HG03460 (cell line): ENCODE results near the gene WWC2.

Source experiments
- ATAC-seq: cut with Tn5 transposase; IDR thresholded peaks from one replicate; pipeline ENCODE4 v1.9.1; 2021; ENCODE audit not compliant: unreplicated experiment

WWC2 gene

DNA sequence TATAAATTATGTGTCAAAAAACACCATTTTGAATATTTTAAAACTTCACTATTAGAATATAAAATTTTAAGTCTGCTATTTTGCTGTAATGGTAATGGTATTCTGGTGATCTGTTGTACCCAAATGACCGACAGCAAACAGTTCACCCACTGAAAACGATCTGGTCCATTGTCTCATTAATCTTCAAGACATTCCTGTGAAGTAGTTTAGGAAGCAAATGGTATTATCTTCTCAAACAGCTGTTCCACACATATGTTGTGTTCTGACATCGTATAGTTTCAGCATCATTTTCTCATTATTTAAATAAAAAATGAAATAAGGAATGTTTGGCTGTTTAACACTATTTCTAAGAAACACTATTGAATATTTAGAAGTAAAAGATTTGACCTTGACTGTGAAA, 98.1 kb downstream of the WWC2 start:
- ATAC-seq: no peak

DNA sequence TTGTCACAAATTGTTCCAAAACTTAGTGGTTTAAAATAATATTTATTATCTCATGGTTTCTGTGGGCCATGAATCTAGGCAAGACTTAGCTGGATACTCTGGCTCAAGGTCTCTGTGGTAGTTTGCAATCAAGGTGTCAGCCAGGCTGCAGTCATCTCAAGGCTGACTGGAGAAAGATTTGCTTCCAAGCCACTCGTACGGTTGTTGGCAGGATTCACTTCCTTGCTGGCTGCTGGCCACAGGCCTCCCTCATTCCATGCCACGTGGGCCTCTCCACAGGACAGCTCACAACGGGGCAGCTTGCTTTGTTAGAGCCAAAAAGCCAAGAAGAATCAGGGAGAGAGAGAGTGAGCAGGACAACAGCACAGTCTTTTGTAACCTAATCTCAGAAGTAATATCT, 101.4 kb downstream of the WWC2 start:
- ATAC-seq: no peak

DNA sequence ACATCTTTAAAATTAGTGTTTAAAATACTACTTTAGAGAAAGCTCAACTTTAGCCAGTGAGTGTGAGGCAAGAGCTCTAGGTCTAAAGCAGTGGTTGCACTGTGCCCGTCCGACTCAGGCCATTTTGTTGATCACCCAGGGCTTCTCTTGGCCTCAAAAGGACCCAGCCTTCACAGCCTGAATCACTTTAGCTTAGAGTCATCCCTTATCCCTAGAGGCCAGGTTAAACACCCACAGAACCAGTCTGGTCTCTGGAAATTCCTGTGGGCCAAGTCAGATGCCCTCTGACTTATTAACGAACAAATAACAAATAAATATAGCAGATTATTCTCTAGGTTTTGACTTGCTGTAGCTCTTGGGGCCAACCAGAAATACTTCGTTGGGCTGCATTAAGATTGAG, 102.3 kb downstream of the WWC2 start:
- ATAC-seq: no peak

DNA sequence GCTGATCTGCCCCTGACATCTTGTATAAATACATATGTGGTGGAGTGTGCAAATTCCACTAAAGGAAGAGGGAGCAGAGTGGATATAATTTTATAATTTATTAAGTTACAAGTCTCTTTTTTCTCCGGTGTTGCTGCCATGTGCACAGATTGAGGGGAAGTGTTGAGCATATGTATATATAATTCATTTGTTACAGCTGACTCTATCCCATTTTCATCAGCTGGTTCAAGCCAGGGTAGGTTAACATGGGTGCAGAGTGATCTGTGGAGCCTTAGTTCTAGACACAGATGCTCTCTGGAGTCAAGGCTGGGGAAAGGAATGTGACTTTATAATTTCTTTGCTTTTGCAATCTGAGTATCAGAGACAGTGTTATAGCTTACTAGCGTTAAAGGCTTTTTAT, 103.5 kb downstream of the WWC2 start:
- ATAC-seq: no peak

DNA sequence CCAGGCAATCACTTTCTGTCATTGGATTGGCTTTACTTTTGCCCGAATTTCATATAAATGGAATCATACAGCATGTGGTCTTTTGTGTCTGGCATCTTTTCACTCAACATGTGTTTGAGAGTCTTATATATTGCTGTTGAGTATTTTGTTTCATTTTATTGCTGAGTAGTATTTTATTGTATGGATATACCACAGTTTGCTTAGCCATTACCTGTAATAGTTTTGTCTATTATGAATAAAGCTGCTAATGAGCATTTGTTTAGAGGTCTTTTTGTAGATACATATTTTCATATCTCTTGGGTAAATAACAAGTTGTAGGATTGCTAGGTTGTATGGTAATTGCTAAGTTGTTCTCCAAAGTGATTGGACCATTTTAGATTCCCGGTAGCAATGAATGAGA, 105.7 kb downstream of the WWC2 start:
- no peak for ATAC-seq

DNA sequence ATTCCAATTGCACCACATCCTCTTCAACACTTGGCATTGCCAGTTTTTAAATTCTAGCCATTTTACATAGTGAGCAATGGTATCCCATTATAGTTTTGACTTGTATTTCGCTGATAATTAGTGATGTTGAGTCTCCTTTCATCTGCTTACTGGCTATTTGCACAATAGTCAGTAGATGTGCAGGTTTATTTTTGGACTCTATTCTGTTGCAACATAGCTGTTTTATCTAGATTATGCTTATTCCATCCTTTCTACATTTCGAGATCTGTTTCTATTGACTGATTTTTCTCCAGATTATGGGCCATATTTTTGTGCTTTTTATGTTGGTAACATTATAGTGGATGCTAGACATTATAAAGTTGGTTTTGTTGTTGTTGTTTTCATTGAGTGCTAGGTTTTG, 106.1 kb downstream of the WWC2 start:
- no peak for ATAC-seq

DNA sequence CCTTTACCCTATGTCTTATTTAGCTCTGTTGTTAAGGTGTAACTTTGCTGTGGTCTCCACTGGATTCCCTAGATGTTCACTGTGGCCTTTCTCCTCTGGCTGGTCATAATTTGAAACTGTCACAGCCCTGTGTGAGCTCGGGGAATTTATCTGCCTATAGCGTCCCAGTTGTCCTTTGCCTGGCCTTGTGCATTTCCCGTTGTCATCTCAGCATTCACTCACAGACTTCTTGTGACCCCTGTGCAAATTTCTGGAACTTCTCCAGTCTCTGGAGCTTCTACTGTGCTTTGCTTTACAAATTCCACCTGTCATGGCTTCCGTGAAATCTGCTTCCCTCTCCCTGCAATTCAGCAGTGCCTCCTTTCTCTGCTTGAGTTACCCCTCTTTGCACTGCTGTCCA, 106.7 kb downstream of the WWC2 start:
- ATAC-seq: no peak

DNA sequence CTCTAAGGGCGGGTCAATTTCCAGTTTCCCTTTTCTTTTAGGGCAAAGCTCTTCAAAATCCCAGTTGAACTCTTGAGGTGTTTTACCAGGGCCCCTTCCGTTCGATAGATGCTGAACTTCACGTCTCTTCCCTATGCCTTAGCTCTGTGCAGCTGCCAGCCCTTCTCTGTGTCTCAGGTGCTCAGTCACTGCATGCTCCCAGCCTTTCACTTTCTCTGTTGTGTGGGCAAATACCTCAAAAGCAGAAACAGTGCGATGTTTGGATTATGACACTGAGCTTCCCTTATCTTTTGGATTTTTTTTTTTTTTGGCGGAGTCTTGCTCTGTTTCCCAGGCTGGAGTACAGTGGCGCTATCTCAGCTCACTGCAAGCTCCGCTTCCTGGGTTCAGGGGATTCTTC, 112.5 kb downstream of the WWC2 start:
- no peak for ATAC-seq

DNA sequence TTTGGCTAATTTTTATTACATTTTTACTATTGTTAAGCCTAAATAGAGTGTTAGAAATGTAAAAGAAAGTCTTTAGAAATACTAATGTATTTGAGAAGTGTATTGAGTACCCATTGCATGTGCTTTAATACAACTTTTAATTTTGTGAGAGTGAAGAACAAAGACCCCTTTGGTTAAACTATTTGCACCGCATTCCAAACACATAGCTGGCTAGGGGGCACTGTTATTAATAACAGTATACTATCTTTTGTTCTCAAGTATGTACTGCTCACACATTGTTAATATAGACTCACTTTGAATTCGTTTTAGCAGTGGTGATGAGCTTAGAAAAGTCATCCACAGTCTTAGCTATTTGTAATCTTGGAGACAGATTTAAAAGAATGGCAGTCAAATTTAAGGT, 114.9 kb downstream of the WWC2 start:
- no peak for ATAC-seq

DNA sequence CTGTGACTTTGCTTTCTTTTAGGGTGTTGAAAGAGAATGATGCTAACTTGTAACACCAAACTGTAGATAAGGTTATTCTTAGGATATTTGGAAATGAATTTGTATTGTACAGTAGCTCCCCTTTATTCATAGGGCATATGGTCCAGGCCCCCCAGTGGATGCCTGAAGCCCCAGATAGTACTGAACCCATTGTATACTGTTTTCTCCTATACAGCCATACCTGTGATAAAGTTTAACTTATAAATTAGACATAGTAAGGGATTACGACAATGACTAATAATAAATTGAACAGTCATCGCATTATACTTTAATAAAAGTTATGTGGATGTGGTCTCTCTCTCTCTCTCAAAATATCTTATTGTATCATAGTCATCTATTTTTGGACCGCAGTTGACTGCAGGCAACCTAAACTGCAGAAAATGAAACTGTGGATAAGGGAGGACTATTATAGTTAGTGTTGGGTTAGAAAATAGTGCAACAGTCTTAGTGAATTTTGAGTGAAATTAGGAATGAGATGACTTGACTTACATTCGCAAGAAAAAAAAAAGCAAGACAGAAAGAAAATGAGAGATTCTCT, 115.9 kb downstream of the WWC2 start:
- ATAC-seq: no peak

DNA sequence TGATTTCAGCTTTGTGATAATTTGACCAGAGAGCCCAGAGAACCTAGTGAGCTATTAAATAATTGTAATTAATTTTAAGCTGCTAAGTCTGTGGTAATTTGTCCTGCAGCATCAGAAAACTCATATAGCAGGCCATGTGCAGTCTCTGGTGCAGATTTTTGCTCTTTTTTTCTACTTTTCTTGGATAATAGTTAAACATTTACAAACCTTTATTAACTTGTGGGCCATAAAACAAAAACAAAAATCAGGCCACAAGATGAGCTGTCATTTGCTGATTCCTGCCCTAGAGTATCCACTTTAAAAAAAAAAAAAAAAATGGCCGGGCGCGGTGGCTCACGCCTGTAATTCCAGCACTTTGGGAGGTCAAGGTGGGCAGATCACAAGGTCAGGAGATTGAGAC, 121.2 kb downstream of the WWC2 start:
- no peak for ATAC-seq

DNA sequence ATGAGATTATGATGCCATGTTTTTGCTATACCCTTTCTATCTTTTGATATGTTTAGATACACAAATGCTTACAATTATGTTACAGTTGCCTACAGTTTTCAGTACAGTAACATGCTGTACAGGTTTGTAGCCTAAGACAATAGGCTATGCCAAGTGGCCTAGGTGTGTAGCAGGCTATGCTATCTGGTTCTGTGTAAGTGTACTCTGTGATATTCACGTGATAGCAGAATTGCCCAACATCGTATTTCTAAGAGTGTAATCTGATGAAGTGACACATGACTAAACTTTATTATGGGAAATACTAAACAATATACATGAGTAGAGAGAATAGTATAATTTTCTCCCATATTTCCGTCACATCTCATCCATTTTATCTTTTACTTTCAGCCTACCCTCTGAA, 124.0 kb downstream of the WWC2 start:
- ATAC-seq: no peak

DNA sequence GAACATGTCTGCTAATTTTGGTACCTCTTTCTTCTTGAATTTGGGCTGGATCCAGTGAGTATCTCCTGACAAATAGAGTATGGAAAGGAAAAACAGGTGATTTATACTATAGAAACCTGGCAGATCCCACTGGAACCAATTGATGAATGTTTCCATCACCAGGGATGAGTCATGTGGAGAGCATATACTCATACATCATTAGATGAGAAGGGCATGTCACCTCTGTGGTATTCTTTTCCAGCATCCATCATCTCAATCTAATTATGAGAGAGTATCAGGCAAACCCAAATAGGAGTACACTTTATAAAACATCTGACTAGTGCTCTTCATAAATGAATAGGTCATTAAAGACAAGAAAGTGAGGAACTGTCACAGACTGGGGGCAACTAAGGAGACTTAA, 130.3 kb downstream of the WWC2 start:
- ATAC-seq: no peak

DNA sequence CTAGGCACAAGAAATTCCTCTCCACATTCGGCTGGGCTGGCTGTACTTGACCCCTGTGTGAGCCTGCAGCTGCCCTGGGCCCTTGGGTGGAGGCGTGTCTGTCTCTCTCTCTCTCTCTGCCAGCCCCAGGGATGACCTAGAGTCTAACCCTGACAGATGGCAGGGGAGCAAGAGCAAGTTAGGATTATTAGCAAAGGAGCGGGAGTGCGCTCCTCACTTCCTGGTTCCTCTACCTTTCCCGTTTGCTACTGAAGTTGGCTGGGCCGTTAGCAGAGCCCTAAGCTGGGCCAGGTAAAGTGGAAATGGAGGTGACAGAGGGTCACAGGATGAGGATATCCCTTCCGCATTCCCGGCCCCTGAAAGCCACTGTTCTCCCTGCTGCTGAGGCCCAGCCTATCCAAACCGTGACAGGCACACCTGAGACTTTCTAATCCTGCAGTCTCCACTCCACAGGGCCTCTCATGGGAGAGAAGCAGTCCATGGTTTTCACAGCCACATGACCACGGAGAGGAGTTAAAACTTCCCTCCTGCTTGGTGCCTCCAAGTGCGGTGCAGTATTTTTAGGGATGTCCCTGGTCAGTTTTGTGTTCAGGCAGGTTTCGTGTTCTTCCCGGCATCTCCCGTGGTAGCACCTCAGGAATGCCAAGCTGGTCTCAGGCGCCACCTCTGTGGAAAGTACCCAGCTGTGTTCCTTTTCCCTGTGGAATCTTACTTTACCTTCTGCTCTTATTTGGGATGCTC, 141.7 kb downstream of the WWC2 start:
- ATAC-seq: no peak

DNA sequence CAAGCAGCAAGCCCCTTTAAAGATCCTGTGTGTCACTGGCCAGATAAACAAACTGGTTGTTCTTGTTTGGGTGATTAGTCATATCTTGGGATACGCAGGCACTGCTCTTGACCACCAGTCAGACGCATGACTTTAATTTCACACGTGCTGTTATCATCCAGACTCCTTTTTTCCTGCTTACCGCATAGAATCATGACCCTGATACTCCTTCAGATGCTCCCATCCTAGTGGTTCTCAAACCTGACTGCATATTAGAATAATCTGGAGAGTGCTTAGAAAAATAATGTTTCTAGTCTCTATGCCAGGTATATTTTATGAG, 142.2 kb downstream of the WWC2 start:
- ATAC-seq: no peak

DNA sequence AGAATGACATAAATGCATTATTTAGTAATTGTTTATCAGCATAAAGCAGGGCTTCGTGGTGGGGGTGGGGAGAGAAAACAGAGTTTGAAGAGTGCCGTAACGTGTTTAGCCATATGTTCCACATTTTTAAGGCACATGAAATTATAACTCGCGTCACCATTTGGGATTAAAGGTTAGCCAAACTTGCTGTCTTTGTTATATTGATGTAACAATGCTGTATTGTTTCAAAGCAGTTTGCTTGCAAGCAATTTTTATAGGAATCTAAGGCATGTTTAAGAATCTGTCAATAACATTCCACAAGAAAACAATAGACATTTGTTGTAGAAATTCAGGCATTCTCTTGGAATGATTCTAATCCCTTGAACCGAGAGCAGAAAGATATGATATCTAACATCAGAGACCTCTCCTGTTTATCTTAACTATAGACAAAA, 142.7 kb downstream of the WWC2 start:
- no peak for ATAC-seq

DNA sequence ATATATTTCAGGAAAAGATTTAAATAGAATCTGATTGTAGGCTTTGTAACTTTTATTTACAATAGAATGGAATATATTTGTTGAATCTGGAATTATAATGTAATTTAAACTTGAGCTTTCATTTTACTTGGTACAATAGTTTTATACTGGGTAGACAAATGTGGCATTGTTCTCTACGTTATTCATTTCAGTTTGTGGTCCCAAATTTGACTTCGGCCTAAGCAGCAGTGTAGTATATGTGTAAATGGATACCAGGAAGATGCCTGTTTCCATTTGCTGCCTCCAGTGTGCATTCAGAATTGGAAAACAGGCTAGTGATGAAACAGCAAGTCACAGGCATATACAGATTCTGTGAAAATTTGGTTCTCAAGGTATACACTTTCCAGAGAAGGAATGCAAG, 143.2 kb downstream of the WWC2 start:
- no peak for ATAC-seq

DNA sequence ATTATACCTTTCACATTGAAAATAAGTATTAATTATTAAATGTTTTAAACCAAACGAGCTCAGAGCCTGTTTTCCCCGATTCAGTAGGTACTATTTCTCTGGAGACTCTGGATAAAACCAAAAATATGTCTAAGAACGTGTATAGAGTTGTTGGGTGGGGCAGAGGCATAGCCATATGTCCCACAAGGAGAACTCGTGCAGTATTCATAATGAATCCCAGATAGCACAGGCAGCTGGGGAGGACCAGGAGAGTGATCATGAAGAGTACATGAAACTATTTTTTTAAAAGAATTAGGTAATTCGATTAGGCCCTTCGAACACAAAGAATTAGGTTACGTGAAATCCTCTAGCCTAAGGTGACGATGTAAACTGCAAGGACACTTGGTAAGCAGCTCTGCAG, 145.0 kb downstream of the WWC2 start:
- ATAC-seq: no peak

DNA sequence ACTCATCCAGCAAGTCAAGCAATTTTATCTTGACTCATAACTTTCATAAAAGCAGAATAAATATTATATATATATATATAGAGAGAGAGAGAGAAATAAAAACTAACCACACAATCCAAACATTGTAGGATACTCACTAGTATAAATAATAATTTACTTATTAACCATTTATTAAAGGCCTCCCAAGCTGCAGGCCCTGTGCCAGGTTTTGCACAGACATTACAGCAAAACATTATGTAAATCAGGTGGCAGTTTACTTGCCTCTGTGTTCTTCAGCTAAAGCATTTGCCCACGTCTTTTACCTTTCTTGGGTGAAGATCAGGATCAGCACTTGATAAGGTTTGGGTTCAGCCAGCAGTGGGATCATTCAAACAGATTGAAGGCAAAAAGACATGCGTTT, 145.4 kb downstream of the WWC2 start:
- no peak for ATAC-seq

DNA sequence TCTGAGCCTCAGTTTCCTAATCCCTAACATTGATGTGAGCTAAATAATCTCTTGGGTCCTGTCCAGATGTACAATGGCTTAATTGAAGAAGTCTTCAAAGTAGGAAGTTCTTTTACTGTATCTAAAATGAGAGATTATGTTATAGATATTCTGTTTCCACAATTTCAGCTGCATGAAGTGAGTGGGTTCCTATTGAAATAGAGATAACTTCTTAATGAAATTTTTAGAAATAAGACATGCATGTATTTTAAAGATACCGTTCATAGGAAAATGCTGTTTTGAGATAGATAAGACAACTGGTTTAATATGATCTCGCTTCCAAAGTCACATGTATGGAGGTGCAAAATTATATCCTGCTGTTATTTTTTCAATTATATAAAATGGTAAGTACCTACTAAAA, 149.1 kb downstream of the WWC2 start:
- no peak for ATAC-seq

DNA sequence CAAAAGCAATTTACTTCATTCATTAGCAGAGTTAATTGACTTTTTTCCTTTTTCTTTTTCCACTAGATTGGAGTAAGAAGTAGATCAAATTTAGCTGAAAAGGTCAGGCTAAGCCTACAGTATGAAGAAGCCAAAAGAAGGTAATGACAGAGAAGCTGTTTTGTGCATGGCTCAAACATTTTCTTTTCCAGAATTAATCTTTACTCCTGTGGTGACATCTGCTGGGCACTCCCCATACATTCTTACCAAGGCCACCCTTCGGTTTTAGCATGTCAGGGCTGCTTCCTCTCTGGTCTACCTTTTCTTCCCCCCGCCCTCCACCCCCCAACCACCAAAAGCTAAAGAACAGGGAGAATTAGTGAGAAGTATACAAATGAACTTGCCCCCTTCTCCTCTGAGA, 150.8 kb downstream of the WWC2 start:
- no peak for ATAC-seq

DNA sequence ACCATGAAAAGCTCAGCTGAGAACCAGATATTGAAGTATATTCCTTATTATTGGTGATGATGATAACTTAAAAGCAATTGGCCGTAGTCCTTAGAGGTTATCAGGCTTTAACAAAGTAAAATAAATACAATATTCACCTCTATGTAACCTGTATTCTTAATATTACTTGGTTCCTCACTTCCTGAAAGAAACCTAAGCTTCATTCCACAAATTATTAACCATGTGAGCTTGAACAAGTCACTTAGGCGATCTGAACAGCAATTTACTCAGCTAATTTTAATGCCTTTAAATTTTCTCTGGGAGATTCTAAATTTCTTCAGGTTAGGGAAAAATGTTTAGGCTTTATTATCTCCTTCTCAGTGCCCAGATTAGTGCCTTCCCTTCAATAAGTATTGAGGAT, 151.8 kb downstream of the WWC2 start:
- ATAC-seq: no peak

DNA sequence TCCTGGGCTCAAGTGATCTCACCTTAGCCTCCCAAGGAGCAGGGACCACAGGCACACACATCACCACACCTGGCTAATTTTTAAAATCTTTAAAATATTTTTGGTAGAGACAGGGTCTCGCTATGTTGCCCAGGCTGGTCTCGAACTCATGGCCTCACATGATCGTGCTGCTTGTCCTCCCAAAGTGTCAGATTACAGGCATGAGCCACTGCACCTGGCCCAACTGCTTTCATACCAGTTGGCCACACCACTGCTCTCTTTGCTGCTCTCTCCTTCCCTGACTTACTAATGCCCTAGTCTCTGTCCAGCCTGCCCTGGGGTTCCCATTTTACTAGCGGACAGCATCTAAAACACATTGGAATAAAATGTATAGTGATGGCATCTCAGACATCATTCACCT, 153.9 kb downstream of the WWC2 start:
- no peak for ATAC-seq
